ENCODE results near the gene PCNP. TPM values are rescaled to one million over a fixed set of nuclear protein-coding genes. Genes with fewer than 3 reads are reported as not detected.

Gene PCNP
- total and polyA plus RNA-seq, 2 donors (not counting 1 experiment from before 2014, with no cell fraction given), result 116 to 129 TPM

GRCh38 chr3:101588616-101589015 is 14.6 kb downstream of the PCNP start:
- DNase-seq (ENCODE audit: low read depth in 2 of 2), result no peak
- Histone ChIP-seq H3K9ac (ENCODE audit: insufficient read depth, low read length) (no peak overlapping the region), H3K4me3 (replicated peaks in 1 of 4; ENCODE audit: control extremely low read depth in 1 of 4, insufficient read depth in 1 of 4, low read depth in 3 of 4, low read length in 4 of 4) (no peak overlapping the region), H3K9me3 (ENCODE audit: control insufficient read depth, insufficient read depth, low read depth, low read length) (no peaks in the 10 kb centered on the region), H2AFZ (ENCODE audit: low read length) (no peak overlapping the region), H3K79me2 (ENCODE audit: control insufficient read depth, insufficient read depth, low read length) (peaks cover 16% of the 10 kb centered on the region), H3K27me3 (ENCODE audit: control insufficient read depth, insufficient read depth, low read length) (no peaks in the 10 kb centered on the region), H3K4me1 (ENCODE audit: control insufficient read depth, extremely low read depth, insufficient read depth, low read length) (no peaks in the 10 kb centered on the region), H3K36me3 (ENCODE audit: control insufficient read depth, insufficient read depth, low read length) (peaks cover 2% of the 10 kb centered on the region), H4K20me1 (ENCODE audit: control insufficient read depth, extremely low read depth, insufficient read depth, low read length) (no peaks in the 10 kb centered on the region), H3K4me2 (ENCODE audit: extremely low read depth, insufficient read depth, low read length) (no peak overlapping the region), H3K27ac (ENCODE audit: insufficient read depth, low read length) (no peak overlapping the region)
- TF ChIP-seq CTCF (conservative IDR thresholded peaks at IDR 0.05 in 1 of 2, IDR thresholded peaks at IDR 0.05 in 1 of 2; ENCODE audit: low read depth in 1 of 2, low read length in 2 of 2), result no peak
- TF ChIP-seq EZH2 (IDR thresholded peaks at IDR 0.05; ENCODE audit: low read length, missing control alignments), result no peak

- H3K4me2 ChIP-seq (ENCODE audit: extremely low read depth, insufficient read depth, low read length), result no peak overlapping the region
- no peaks in the 10 kb centered on the region for H3K4me1 ChIP-seq (ENCODE audit: control insufficient read depth, extremely low read depth, insufficient read depth, low read length)
- H3K9me3 ChIP-seq (ENCODE audit: control insufficient read depth, insufficient read depth, low read depth, low read length), result no peaks in the 10 kb centered on the region
- no peaks in the 10 kb centered on the region for H3K27me3 ChIP-seq (ENCODE audit: control insufficient read depth, insufficient read depth, low read length)
- H3K4me3 ChIP-seq (replicated peaks in 1 of 4; ENCODE audit: control extremely low read depth in 1 of 4, insufficient read depth in 1 of 4, low read depth in 3 of 4, low read length in 4 of 4), result no peak overlapping the region
- TF ChIP-seq EZH2 (IDR thresholded peaks at IDR 0.05; ENCODE audit: low read length, missing control alignments), result no peak
- TF ChIP-seq CTCF (conservative IDR thresholded peaks at IDR 0.05 in 1 of 2, IDR thresholded peaks at IDR 0.05 in 1 of 2; ENCODE audit: low read depth in 1 of 2, low read length in 2 of 2), result no peak
- DNase-seq (ENCODE audit: low read depth in 2 of 2), result no peak
- H3K36me3 ChIP-seq (ENCODE audit: control insufficient read depth, insufficient read depth, low read length), result peaks cover 2% of the 10 kb centered on the region
- H2AFZ ChIP-seq (ENCODE audit: low read length), result no peak overlapping the region
- no peak overlapping the region for H3K27ac ChIP-seq (ENCODE audit: insufficient read depth, low read length)
- H3K9ac ChIP-seq (ENCODE audit: insufficient read depth, low read length), result no peak overlapping the region
- H4K20me1 ChIP-seq (ENCODE audit: control insufficient read depth, extremely low read depth, insufficient read depth, low read length), result no peaks in the 10 kb centered on the region
- H3K79me2 ChIP-seq (ENCODE audit: control insufficient read depth, insufficient read depth, low read length), result peaks cover 6% of the 10 kb centered on the region
These were observed 17.1 kb downstream of the PCNP start for GRCh38 chr3:101591071-101591470.

GRCh38 chr3:101602731-101603130 is 28.8 kb downstream of the PCNP start:
- no peaks in the 10 kb centered on the region for H3K27me3 ChIP-seq (ENCODE audit: control insufficient read depth, insufficient read depth, low read length)
- H2AFZ ChIP-seq (ENCODE audit: low read length), result no peak overlapping the region
- H3K4me1 ChIP-seq (ENCODE audit: control insufficient read depth, extremely low read depth, insufficient read depth, low read length), result no peaks in the 10 kb centered on the region
- no peak overlapping the region for H3K4me2 ChIP-seq (ENCODE audit: extremely low read depth, insufficient read depth, low read length)
- H3K36me3 ChIP-seq (ENCODE audit: control insufficient read depth, insufficient read depth, low read length), result no peaks in the 10 kb centered on the region
- no peak overlapping the region for H3K4me3 ChIP-seq (replicated peaks in 1 of 4; ENCODE audit: control extremely low read depth in 1 of 4, insufficient read depth in 1 of 4, low read depth in 3 of 4, low read length in 4 of 4)
- no peak for DNase-seq (ENCODE audit: low read depth in 2 of 2)
- H4K20me1 ChIP-seq (ENCODE audit: control insufficient read depth, extremely low read depth, insufficient read depth, low read length), result no peaks in the 10 kb centered on the region
- no peak overlapping the region for H3K9ac ChIP-seq (ENCODE audit: insufficient read depth, low read length)
- no peaks in the 10 kb centered on the region for H3K9me3 ChIP-seq (ENCODE audit: control insufficient read depth, insufficient read depth, low read depth, low read length)
- no peak overlapping the region for H3K27ac ChIP-seq (ENCODE audit: insufficient read depth, low read length)
- TF ChIP-seq EZH2 (IDR thresholded peaks at IDR 0.05; ENCODE audit: low read length, missing control alignments) (no peak), CTCF (conservative IDR thresholded peaks at IDR 0.05 in 1 of 2, IDR thresholded peaks at IDR 0.05 in 1 of 2; ENCODE audit: low read depth in 1 of 2, low read length in 2 of 2) (no peak)
- H3K79me2 ChIP-seq (ENCODE audit: control insufficient read depth, insufficient read depth, low read length), result no peaks in the 10 kb centered on the region
